HG02610 (cell line): Measurements from ENCODE around the gene JARID2.
A peak's percentile ranks its signal among the peaks of the same experiment; 100 is the strongest.

Source experiments
- ATAC-seq: cut with Tn5 transposase; IDR thresholded peaks from one replicate; pipeline ENCODE4 v1.9.1; 2021; ENCODE audit warnings: mild to moderate bottlenecking, moderate library complexity; ENCODE audit not compliant: unreplicated experiment

The JARID2 gene

DNA sequence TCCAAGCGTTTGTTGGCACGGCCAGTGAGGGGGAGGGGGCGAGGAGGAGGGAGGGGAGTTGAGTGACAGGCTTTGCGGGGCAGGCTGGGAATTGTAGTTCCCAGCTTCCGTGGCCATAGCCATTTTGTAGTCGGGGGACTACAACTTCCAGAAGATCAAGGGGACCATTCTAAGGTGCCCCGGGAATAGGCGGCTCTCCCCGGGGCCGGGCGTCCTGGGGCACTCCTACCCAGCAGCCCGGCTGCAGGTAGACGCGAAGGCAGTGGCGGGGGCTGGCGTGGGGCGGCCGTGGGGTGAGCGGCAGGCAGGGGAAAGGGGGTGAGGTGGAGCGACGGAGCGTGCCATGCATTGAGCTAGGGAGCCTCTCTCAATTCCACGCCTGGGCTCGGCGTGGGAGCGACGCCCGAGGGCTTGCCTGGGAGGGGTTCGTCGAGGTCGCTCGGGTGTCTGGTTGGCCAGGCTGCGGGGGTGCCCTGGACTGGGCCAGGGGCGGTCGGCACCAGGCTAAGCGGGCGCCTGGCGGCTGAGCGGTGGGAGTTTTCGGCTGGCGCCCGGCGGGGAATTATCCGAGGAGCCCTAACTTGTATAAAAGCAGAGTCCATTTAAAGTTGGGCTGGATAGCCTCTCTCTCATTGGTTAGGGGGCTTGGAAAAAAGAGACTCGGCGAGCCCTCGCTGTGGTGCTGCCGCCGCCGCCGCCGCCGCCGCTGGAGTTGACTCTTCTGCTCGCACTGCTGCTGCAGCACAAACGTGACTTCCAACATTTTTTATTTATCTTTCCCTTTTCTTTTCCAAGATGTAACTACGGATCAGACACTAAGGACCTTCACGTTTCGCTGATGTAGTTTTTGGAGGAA lies at the start of gene JARID2:
JARID2 (plus strand) TSS at position 709 of the 856 bp plus-strand sequence. CDS start 471 bp downstream, outside the sequence.
- peak; percentile 55 for ATAC-seq

DNA sequence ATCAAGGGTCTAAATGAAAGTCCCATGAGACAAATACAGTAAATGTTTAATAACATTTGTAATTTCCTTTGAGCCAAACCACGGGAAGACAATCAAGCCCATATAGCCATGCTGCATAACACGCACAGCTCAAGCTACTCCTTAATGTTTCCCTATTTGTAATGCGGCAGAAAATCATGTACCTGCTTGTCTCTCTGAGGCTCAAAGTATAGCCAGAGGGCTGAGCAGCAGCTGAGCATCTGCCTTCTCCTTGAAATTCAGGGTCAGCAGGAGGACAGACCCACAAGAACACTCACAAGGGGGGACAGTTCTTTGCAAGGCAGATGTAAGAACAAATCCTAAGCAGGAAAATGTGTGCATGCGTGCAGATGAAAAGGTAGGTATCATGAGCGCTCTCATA lies 45.8 kb upstream of the JARID2 start:
- ATAC-seq: no peak

DNA sequence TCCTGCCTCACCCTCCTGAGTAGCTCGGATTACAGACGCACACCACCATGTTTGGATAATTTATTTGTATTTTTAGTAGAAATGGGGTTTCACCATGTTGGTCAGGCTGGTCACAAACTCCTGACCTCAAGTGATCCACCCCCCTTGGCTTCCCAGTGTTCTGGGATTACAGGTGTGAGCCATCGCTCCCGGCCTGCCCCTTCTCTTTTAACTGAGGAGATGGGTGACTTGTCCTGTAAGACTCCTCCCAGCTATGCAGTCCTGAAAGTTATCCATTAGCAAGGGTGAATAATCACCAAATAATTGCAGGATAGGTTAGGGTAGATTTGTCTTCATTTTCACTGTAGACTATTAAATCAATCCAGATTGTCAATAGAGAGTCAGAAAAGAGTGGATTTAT lies 40.5 kb upstream of the JARID2 start:
- ATAC-seq: no peak

DNA sequence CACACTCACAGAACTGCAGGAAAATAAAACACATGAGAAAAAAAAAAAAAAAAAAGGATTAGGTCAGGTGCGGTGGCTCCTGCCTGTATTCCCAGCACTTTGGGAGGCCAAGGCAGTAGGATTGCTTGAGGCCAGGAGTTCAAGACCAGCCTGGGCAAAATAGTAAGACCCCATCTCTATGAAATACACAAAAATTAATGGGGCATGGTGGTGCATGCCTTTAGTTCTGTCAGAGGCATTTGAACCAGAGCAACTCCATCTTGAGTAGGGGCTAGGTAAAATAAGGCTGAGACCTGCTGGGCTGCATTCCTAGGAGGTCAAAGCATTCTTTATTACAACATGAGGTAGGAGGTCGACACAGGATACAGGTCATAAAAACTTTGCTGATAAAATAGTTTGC lies 39.0 kb upstream of the JARID2 start:
- ATAC-seq: no peak

DNA sequence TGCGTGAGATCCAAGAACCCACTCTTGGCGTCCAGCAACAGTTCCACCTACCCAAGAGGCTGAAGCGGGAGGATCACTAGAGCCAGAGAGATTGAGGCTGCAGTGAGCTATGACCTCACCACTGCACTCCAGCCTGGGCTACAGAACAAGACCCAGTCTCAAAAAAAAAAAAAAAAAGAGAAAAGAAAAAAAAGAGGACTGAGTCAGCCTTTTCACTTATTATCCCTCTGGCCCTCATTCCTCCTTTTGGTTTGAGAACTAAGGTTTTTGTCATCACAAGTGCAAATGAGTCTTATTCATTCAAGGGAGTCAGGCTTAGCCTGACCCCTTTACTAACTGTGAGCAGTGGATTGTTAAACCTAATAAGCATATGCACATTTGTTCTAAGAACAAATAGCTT lies 37.9 kb upstream of the JARID2 start:
- ATAC-seq: no peak

DNA sequence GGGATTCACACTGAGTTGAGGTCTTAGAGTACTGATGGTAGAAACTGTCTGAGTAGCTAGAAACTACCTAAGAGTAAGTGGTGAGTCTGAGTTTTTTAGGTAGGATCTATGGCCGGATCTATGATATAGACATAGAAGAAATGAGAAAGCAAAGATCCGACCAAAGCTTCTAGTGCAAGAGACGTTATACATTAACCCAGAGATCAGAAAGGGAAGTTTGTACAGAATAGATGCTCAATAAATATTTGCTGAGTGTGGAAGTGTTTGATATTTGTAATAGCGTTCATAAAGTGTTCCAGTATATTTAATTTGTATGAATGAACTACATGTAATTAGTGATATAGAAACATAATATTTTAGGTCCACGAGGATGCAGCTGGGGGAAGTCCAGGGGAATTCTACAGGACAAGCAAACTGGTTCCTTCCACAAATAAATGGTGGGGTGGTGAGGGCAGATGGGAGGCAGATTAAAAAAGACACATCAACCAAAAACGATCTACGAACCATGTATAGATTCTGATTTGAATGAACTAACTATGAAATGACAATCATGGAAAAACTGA lies 31.9 kb upstream of the JARID2 start:
- no peak for ATAC-seq

DNA sequence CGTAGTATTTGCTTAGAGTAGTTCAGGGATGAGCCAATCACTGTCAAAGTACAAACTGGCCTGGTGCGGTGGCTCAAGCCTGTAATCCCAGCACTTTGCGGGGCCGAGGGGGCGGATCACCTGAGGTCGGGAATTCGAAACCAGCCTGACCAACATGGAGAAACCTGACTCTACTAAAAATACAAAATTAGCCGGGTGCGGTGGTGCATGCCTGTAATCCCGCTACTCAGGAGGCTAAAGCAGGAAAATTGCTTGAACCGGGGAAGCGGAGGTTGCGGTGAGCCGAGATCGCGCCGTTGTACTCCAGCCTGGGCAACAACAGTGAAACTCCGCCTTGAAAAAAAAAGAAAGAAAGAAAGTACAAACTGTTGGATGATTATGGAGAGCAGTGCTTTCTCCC lies 27.5 kb upstream of the JARID2 start:
- no peak for ATAC-seq

DNA sequence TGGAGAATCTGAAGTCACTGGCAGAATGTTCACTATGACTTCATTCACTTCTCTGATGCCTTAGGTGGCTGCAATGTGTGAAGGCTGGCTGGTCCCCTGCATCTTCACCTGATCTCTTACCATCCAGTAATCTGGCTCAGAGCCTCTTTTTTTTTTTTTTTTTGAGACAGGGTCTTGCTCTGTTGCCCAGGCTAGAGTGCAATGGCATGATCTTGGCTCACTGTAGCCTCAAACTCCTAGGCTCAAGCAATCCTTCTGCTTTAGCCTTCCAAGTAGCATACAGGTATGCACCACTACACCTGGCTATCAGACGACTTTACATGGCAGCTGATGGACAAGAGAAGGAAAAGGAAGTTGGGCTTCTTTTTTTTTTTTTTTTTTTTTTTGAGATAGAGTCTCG lies 25.8 kb upstream of the JARID2 start:
- no peak for ATAC-seq

DNA sequence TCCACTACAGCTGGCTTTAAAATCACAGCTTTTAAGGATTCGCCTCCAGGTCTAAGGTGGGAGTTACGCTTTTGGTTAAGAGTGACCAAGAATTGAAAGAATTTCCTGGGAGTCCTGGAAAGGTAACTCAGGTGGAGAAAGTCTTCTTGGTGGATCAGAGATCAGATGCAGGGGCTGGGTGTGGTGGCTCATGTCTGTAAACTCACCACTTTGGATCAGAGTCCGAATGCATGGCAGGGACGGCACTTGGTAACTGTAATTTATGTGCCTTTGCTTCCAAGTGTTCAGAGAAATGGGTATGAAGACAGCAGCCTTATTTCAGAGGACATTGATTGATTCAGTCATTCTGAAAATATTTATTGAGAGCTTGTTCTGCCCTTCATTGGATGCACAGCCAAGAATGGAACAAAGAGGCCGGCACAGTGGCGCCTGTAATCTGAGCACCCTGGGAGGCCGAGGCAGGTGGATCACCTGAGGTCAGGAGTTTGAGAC lies 18.0 kb upstream of the JARID2 start:
- ATAC-seq: no peak

DNA sequence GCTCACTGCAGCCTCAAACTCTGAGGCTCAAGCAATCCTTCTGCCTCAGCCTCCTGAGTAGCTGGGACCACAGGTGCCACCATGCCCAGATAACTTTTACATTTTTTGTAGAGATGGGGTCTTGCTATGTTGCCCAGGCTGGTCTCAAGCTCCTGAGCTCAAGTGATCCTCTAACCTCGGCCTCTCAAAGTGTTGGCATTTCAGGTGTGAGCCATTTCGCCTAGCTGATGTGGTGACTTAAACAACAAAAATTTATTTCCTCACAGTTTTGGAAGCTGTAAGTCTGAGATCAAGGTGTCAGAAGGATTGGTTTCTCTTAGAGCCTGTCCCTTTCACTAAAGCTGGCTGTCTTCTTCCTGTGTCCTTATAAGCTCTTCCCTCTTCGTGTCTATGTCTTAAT lies 15.0 kb upstream of the JARID2 start:
- ATAC-seq: no peak

DNA sequence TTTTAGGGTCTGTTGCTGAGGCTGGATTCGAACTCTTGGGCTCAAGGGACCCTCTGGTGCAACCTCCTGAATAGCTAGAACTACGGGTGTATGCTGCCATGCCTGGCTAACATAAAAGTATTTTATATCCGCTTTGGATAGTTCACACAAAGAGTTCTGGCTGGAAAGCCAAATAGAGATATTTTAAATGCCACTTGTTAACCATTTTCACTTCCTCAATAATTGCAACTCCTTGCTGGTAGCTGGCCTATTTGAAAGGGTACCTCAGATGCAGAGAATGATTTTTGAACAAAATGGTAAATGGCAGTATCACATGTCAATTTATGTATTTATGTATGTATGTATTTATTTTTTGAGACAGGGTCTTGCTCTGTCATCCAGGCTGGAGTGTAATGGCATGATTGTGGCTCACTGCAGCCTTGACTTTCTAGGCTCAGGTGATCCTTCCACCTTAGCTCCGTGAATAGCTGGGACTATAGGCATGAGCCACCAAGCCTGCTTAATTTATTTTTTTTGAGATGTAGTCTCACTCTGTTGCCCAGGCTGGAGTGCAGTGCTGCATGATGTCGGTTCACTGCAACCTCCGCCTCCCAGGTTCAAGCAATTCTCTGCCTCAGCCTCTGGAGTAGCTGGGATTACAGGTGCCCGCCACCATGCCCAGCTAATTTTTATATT lies 12.9 kb upstream of the JARID2 start:
- no peak for ATAC-seq

DNA sequence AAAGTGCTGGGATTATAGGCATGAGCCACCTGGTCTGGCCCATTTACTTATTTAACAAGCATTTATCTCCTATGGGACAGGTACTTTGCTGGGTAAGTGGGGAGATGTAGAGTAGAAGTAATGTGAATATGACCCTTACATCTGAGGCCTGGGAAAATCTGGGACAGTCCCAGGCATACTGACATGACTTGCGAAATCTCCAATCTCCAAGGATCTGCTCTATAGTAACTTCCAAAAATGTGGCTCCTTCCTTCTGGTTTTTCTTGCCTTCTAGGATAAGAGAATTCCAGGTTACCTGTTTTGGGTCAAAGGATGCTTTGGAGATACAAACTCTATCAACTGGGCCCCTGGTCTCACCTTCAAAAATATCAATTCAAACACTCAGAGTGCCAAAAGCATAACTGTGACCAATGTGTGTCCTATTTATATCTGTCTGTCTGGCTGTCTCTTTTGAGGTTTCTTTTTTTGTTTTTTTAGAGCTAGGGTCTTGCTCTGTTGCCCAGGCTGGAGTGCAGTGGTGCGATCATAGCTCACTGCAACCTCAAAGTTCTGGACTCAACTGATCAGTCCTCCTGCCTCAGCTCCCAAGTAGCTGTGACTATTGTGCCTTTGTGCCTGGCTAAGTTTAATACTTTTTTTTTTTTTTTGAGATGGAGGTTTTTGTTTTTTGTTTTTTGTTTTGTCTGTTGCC lies 11.7 kb upstream of the JARID2 start:
- no peak for ATAC-seq

DNA sequence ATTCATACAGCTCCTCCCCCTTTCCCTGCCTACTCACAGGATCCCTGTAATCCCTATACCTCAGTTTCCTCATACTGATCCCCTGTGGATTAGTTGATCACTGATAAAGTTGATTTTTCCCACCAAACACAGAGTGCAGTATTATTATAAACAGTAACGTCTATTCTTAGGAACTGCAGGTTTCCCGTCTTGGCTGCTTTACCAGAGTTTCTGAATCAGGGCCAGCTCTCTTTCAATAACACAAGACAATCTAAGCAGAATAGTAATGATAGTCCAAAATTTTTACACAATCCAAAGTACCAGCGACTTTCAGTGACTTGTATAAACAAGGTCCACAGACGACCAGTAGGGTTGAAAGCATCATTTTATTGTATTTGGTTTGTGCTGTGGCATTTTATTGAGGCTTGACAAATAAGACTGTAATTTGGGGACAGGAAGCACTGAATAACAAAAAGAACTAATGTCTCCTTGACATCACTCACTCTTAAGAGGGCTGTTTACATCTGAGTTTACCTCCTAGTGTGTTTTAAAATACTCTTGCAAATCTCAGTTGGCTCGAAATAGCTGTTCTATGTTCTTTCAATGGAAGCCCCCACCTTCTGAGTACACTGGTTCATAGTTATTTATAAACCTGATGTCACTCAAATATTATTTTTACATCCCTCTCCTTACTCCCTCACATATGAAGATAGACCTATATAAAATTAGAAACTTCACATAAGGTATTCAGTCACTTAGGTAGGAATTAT lies 6.1 kb upstream of the JARID2 start:
- ATAC-seq: no peak

DNA sequence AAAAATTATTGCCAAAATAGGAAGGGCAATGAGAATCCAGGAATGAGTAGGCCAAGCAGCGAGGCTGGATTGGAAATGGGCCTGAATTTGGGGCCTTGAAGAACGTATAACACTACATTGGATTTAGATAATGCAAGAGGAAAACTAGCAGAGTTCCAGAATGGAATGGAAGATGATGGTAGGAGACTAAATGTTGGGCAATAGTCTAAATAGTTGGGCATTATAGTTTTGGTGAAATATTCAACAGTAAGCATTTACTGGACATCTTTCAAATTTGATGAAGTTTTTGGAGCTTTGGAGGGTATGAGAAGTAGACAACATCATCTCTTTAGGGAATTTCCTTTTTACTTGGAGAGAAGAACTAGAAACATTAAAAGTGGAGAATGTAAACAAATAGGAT lies 3.4 kb upstream of the JARID2 start:
- no peak for ATAC-seq

DNA sequence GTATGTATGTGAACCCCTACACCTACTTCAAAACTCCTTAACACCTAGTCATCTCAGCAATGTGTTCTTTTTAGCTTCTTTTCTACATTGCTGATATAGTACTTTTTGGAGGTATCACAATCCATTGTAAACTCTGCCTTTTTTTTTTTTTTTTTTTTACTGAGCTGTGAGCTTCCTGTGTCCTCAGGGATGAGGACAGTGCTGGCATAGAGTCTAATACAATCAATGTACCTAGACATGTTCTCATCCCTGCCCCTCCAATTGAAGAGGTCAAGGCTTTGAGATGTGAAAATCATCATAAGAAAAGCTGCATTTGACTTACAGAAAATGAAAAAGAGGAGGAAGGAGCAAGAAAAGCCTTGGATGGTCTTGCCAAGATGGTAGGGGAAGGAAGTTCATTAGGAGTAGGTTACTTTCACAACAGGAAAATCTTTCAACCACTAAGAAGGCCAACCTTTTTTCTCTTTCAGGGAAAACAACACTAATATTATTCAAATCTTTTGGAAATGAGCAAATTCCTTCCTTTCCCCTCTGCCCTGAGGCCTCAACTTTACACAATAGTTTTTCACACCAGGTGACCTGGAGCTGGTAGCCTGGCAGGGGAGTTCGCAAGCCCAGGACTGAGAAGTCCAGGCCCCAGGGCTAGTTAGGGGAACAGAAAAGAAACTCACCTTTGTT lies 2.8 kb upstream of the JARID2 start:
- ATAC-seq: no peak

DNA sequence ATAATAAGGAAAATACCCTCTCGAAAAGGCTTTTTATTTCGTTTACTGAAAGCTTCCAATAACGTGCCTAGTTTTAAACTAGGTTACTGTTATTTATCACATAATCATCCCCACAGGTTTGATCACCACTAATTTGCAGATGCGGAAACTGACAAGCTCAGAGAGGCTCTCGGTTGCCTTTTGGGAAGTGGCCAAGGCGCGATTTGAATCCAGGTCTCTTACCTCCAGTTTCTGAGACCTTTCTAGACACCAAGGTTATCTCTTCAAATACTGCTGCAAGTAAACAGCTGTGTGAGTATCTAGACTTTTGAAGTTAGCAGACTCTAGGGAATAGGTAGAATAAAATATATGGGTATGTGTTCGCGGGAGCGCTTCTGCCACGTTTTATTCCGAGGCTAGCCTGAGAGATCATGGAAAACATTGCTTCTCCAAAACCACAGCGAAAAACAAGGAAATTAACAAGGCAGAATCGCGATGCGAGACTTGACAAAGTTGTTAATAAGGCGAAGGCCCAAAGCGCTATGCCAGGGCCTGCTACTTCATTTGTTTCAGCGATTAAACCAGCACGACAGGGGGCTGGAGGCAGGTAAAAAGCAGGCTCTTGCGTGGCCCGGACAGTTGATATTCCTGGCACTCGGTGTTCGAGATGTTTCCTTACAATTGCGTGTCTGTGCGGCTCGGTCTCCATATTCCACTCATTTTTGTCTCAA lies 1.8 kb upstream of the JARID2 start:
- no peak for ATAC-seq

DNA sequence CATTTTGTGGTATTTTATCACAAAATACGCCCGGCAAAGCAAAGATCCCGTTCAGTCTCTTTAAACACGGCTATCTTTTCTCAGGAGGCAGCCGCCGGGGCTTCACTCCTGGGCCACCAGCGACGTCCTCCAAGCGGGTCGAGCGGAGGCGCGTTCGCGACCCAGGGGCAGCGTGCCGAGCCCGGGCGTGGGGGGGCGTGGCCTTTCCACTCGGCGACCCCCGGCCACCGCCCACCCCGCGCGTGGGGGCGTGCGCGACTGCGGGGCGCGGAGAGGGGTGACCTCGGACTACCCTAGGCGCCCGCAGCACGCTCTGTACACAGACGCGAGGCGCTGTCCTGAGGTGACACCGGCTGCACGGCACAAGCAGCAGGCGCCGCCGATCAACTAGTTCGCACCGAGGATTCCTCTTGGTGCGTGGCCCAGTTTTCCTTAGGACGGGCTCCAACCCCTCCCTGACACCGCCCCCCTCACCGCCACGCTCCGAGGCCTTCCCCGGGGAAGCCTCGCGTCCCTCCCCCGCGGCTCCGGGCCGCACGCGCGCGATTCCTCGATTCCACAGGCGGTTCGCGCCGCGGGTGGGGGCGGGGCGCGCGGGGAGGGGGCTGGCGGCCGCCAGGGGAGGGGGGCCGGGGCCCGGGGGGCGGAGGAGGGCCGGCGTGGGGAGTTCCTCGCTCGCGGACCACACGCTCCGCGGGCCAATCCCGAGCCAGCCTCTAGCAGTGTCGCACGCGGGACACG lies 1.1 kb upstream of the JARID2 start:
- peak; percentile 13 for ATAC-seq

DNA sequence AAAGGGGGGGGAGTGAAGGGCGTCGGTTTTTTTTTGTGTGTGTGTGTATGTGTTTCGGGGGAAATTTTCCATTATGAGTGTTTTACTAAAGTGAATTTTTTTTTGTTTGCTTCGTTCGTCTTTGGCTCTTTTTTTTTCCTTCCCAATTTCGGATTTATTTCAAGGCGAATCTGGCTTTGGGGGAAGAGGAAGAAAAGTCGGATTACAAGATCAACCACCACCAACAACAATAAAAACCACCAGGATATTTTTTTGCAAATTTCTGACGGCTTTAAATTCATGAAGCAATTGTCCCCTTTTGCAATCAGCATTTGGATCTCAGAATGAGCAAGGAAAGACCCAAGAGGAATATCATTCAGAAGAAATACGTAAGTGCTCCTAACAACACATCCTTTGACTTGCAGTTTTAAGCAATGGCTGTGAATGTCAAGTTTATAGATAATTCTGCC lies 372 bp downstream of the JARID2 start:
- ATAC-seq: no peak
